Motor neuron (in vitro differentiated cells): Measurements from ENCODE around the gene LST1. TPM values are rescaled to one million over a fixed set of nuclear protein-coding genes. Genes with fewer than 3 reads are reported as not detected.

Experiments
- ATAC-seq, 8 experiments: fragments of 200-7000 bp; cut with Tn5 transposase; replicated peaks in 6 of 8; 2 replicates each; pipeline ENCODE4 v1.8.0; 2021; ENCODE audit warnings: mild to moderate bottlenecking in 8 of 8, moderate library complexity in 8 of 8
- H3K27ac ChIP-seq, 2 donors: fragments of 250-450 bp; sonication (Bioruptor Pico); 2 replicates each; pipeline ENCODE4 v1.9.0; 2021; ENCODE audit warnings: antibody characterized with exemption in 2 of 2, mild to moderate bottlenecking in 2 of 2, moderate library complexity in 1 of 2
- H3K4me1 ChIP-seq, 2 donors: fragments of 250-450 bp; sonication (Bioruptor Pico); replicated peaks in 1 of 2; 2 replicates each; pipeline ENCODE4 v1.6.1; 2021; ENCODE audit warnings: antibody characterized with exemption in 2 of 2, mild to moderate bottlenecking in 2 of 2, moderate library complexity in 1 of 2
- H3K4me3 ChIP-seq, 5 donors: fragments of 250-450 bp; sonication (Bioruptor Pico); 2 replicates each; pipeline ENCODE4 v1.9.0; 2021; ENCODE audit warnings: antibody characterized with exemption in 5 of 5, mild to moderate bottlenecking in 5 of 5, moderate library complexity in 4 of 5
- WGBS, 10 experiments: fragments of 450-650 bp; shearing (Covaris generic); methylation state at CpG; one replicate each; pipeline ENCODE4 v1.0.0; 2022; 5-methylcytosine and 5-hydroxymethylcytosine counted together
- in situ Hi-C, 9 experiments: fragments of 400-800 bp; cut with MboI; loops; one replicate each; pipeline ENCODE4 v1.15.0; 2021; ENCODE audit warnings: low sequenced_read_pairs in 9 of 9, low pct_unique_long_range_greater_than_20kb in 2 of 9; ENCODE audit not compliant: unreplicated experiment in 9 of 9
- total RNA-seq, 8 experiments: library from RNA; unstranded; fragments of 300-600 nt; gene quantifications; 2 replicates each; pipeline versions ENCODE4 v1.2.3 to v1.2.4, GENCODE V29; 2022

Gene LST1
- total RNA-seq, 8 experiments from 2014 or later: 0.21 to 2.6 (median 0.63) TPM; not detected in 1

DNA sequence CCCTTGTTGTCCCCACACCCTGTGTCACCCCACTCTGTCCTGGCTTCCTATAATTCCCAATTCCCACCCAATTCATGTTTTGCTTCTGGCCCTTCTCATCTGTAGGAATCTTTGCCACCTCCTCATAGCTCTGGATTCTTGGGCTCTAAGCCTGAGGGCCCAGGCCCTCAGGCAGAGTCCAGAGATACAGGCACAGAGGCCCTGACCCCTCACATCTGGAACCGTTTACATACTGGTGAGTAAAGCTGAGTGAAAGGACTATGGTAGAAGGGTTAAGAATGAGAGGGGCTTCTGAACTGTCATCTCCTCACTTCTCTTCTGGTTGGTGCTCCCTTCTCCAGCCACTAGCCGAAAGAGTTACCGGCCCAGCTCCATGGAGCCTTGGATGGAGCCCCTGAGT, 48.1 kb downstream of the LST1 start:
- Histone ChIP-seq H3K27ac (no peak overlapping the region), H3K4me3 (no peak overlapping the region), H3K4me1 (peaks cover 0 to 5% of the 10 kb centered on the region in 2 donors)
- ATAC-seq: no peak
- in situ Hi-C loops: no loop called here
- WGBS, 10 experiments: 80 to 100% (median 93%) methylated on average over 1 to 3 of the region's 3 CpGs; no CpG with 5 or more reads in 5 of the 10 experiments

DNA sequence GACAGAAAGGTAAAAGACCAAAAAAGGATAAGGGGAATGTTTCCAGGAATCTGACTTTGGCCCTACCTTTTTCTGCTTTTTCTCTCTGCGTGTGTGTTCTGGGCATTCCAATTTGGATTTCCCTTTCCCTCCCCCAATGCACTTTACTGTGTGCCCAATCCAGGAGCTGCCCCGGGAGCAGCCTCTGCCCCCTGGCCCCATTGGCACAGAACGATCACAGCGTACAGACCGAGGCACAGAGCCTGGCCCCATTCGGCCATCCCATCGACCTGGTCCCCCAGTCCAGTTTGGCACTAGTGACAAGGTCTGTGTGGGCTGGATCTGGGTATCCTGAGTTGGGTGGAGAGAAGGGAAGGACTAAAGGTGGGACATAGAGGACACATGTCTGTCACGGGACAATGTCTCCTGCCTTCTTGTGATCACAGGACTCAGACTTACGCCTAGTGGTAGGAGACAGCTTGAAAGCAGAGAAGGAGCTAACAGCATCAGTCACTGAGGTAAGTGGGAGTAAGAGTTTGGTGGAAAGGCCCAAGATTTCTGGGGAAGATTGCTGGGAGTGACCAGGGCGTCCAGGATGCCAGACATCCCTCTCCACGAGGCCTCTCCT, 49.0 kb downstream of the LST1 start:
- 73 to 100% (median 96%) methylated on average over 2 to 7 of the region's 11 CpGs; no CpG with 5 or more reads in 5 of the 10 experiments for WGBS, 10 experiments
- in situ Hi-C loops: no loop called here
- peaks cover 0 to 5% of the 10 kb centered on the region in 2 donors for H3K4me1 ChIP-seq
- H3K4me3 ChIP-seq: no peak overlapping the region
- no peak for ATAC-seq
- no peak overlapping the region for H3K27ac ChIP-seq

- Histone ChIP-seq H3K4me1 (peaks cover 0 to 5% of the 10 kb centered on the region in 2 donors), H3K4me3 (no peak overlapping the region), H3K27ac (no peak overlapping the region)
- peak in 4 of 8 experiments; percentile 12 to 21 (median 16) for ATAC-seq
- WGBS, 10 experiments: 50 to 100% (median 90%) methylated on average over 1 to 15 of the region's 27 CpGs; no CpG with 5 or more reads in 3 of the 10 experiments
- in situ Hi-C loops: no loop called here
Observed at GRCh38 chr6:31636698-31637596, 50.9 kb downstream of the LST1 start.

Other genes with a start within 250 kb of the LST1 start
- 1,000 to 10,000 TPM in 2 of 8 experiments, 100 to 1,000 TPM in 2, 10 to 100 TPM in 4; 32.0 to 4,986 (median 164) TPM for gene HLA-B, start 229.1 kb upstream of the LST1 start, total RNA-seq
- 10 to 100 TPM in 4 of 8 experiments, 1 to 10 TPM in 4; 4.1 to 64.5 (median 10.3) TPM for gene MICA, start 182.7 kb upstream of the LST1 start, total RNA-seq
- 1 to 10 TPM in 5 of 8 experiments, under 1 TPM in 2, not detected in 1; 0.49 to 4.2 (median 1.9) TPM for gene MICB, start 88.1 kb upstream of the LST1 start, total RNA-seq
- 1 to 10 TPM in 2 of 8 experiments, under 1 TPM in 5, not detected in 1; 0.38 to 1.9 (median 0.75) TPM for gene MCCD1, start 57.3 kb upstream of the LST1 start, total RNA-seq
- 100 to 1,000 TPM; 238 to 564 (median 386) TPM for gene DDX39B, start 44.3 kb upstream of the LST1 start, total RNA-seq
- 100 to 1,000 TPM in 2 of 8 experiments, 10 to 100 TPM in 3, 1 to 10 TPM in 2, under 1 TPM in 1; 0.25 to 110 (median 48.1) TPM for gene ATP6V1G2, start 39.7 kb upstream of the LST1 start, total RNA-seq
- gene NFKBIL1, start 38.7 kb upstream of the LST1 start, total RNA-seq: 10 to 100 TPM; 24.2 to 44.5 (median 31.6) TPM
- under 1 TPM in 6 of 8 experiments, not detected in 2; 0.11 to 0.76 (median 0.41) TPM for gene LTA, start 14.0 kb upstream of the LST1 start, total RNA-seq
- gene TNF, start 10.7 kb upstream of the LST1 start, total RNA-seq: 1 to 10 TPM in 1 of 8 experiments, under 1 TPM in 3, not detected in 4; 0.17 to 3.9 (median 0.68) TPM
- gene LTB, start 3.9 kb upstream of the LST1 start, total RNA-seq: 1 to 10 TPM in 2 of 8 experiments, under 1 TPM in 5, not detected in 1; 0.18 to 1.9 (median 0.81) TPM
- gene NCR3, start 6.7 kb downstream of the LST1 start, total RNA-seq: under 1 TPM in 3 of 8 experiments, not detected in 5; 0.29 to 0.71 (median 0.31) TPM
- 1 to 10 TPM in 5 of 8 experiments, not detected in 3; 1.1 to 3.1 (median 2.0) TPM for gene AIF1, start 29.0 kb downstream of the LST1 start, total RNA-seq
- gene PRRC2A, start 34.4 kb downstream of the LST1 start, total RNA-seq: 100 to 1,000 TPM in 4 of 8 experiments, 10 to 100 TPM in 4; 53.2 to 259 (median 92.0) TPM
- gene BAG6, start 66.4 kb downstream of the LST1 start, total RNA-seq: 100 to 1,000 TPM; 159 to 322 (median 247) TPM
- 1 to 10 TPM; 2.3 to 6.8 (median 5.3) TPM for gene APOM, start 69.6 kb downstream of the LST1 start, total RNA-seq
- gene C6orf47, start 74.5 kb downstream of the LST1 start, total RNA-seq: 10 to 100 TPM; 10.8 to 24.6 (median 15.5) TPM
- 10 to 100 TPM; 15.2 to 27.2 (median 22.0) TPM for gene GPANK1, start 78.7 kb downstream of the LST1 start, total RNA-seq
- 100 to 1,000 TPM; 112 to 225 (median 167) TPM for gene CSNK2B, start 79.8 kb downstream of the LST1 start, total RNA-seq
- 10 to 100 TPM in 2 of 8 experiments, 1 to 10 TPM in 6; 3.0 to 20.9 (median 6.3) TPM for gene LY6G5B, start 83.7 kb downstream of the LST1 start, total RNA-seq
- 1 to 10 TPM; 1.3 to 7.1 (median 2.8) TPM for gene LY6G5C, start 94.8 kb downstream of the LST1 start, total RNA-seq
- 10 to 100 TPM; 43.8 to 69.0 (median 52.5) TPM for gene ABHD16A, start 117.0 kb downstream of the LST1 start, total RNA-seq
- not detected for gene LY6G6F, start 120.6 kb downstream of the LST1 start, total RNA-seq
- not detected for gene LY6G6D, start 129.1 kb downstream of the LST1 start, total RNA-seq
- 1 to 10 TPM in 1 of 8 experiments, under 1 TPM in 4, not detected in 3; 0.16 to 1.6 (median 0.41) TPM for gene LY6G6C, start 135.5 kb downstream of the LST1 start, total RNA-seq
- 1 to 10 TPM in 2 of 8 experiments, under 1 TPM in 6; 0.18 to 1.8 (median 0.58) TPM for gene MPIG6B, start 137.1 kb downstream of the LST1 start, total RNA-seq
- 100 to 1,000 TPM in 5 of 8 experiments, 10 to 100 TPM in 3; 15.5 to 168 (median 120) TPM for gene DDAH2, start 143.0 kb downstream of the LST1 start, total RNA-seq
- gene CLIC1, start 150.3 kb downstream of the LST1 start, total RNA-seq: 100 to 1,000 TPM in 5 of 8 experiments, 10 to 100 TPM in 3; 73.5 to 627 (median 176) TPM
- 10 to 100 TPM in 5 of 8 experiments, 1 to 10 TPM in 3; 3.8 to 65.3 (median 11.3) TPM for gene MSH5, start 153.7 kb downstream of the LST1 start, total RNA-seq
- 1 to 10 TPM in 7 of 8 experiments, under 1 TPM in 1; 0.87 to 8.0 (median 2.7) TPM for gene SAPCD1, start 176.4 kb downstream of the LST1 start, total RNA-seq
- gene VWA7, start 191.1 kb downstream of the LST1 start, total RNA-seq: 1 to 10 TPM in 6 of 8 experiments, under 1 TPM in 2; 0.63 to 2.9 (median 1.4) TPM
- gene VARS1, start 209.5 kb downstream of the LST1 start, total RNA-seq: 100 to 1,000 TPM in 2 of 8 experiments, 10 to 100 TPM in 6; 26.4 to 135 (median 52.7) TPM
- 10 to 100 TPM; 34.8 to 79.8 (median 47.1) TPM for gene LSM2, start 220.7 kb downstream of the LST1 start, total RNA-seq
- gene HSPA1L, start 229.0 kb downstream of the LST1 start, total RNA-seq: 1 to 10 TPM; 1.0 to 4.3 (median 3.1) TPM
- 100 to 1,000 TPM in 2 of 8 experiments, 10 to 100 TPM in 6; 29.3 to 514 (median 92.4) TPM for gene HSPA1A, start 229.3 kb downstream of the LST1 start, total RNA-seq
- 100 to 1,000 TPM in 6 of 8 experiments, 10 to 100 TPM in 2; 68.6 to 489 (median 130) TPM for gene HSPA1B, start 241.5 kb downstream of the LST1 start, total RNA-seq